T-helper 1 cell (primary cell): Measurements from ENCODE around the gene RBP3.
A peak's percentile ranks its signal among the peaks of the same experiment; 100 is the strongest.

ENCODE experiments used
- DNase-seq, 5 donors: peaks; one replicate each; pipeline ENCODE4 v3.0.0-alpha.2; 2012 to 2020
- total RNA-seq, 4 donors: gene quantifications; one replicate each; lab custom pipeline; 2026; lab: John Stamatoyannopoulos, UW

The RBP3 gene
- 0 reads per million in 4 donors for total RNA-seq

DNA sequence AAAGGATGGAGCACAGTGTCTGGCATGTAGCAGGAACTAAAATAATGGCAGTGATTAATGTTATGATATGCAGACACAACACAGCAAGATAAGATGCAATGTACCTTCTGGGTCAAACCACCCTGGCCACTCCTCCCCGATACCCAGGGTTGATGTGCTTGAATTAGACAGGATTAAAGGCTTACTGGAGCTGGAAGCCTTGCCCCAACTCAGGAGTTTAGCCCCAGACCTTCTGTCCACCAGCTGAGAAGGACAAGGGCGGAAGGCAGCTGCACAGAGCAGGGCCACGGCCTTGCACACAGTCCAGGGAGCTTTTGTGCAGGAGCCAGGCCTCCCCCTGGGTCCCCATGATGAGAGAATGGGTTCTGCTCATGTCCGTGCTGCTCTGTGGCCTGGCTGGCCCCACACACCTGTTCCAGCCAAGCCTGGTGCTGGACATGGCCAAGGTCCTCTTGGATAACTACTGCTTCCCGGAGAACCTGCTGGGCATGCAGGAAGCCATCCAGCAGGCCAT is at the start of gene RBP3:
RBP3 (plus strand) TSS at position 226 of the 514 bp plus-strand sequence; CDS start at position 348, 122 bp downstream.
- no peak for DNase-seq

DNA sequence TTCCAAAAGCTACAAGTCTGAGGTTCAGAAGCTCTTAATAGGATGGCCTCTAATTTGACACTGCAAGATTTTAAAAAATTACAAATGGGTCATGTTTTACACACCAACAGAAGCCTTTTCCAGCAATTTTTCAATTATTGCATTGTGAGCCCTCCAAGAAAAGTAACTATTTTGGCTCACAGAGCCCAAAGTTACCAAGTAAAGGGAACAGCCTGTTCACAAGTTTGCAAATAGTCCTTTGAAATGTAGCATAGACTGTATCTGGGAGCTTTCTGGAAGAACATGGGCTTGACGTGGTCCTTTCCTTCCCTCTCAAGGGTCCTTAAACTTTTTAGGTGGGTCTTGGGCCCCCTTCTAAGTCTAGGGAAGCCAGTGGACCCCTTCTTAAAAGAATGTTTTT is 49.4 kb upstream of the RBP3 start:
- no peak for DNase-seq

DNA sequence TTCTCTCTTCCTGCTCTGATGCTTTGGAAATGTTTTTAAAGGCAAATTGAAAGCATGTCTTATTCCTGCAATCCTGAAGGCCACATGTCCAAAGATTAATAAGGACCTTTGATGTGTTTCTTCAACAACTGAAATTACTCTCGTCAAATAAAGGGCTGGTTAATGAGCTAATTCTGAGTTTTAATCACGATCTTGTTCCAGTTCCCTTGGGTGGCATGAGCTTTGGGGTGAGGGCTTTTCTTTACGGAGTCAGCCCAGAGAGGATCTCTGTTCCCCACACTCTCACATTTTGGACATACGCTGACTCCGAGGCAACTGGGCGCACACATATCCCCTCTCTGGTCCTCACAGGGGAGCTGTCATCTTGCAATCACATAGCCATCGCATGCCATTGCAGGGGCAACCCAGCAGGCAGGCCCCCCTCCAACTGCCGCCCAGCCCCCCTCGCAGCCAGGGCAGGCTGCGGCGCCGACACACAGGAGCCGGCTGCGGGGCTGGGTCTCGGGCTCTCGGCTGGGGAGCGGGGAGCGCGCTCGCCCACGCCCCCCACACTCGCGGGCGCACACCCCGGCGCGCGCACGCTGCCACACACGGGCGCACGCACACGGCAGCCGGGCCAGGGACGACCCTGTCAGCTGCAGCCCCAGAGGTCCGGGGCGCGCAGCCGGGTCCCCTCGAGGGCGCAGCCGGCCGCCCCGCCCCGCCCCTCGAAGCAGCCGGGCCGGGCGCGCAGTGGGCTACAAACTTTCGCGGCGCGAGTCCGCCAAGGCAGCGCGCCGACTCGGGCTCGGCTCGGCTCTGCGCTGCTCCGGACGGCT is 48.3 kb upstream of the RBP3 start, which contains the start of gene GDF10:
GDF10 (plus strand) TSS at position 587 of the 818 bp plus-strand sequence. CDS start 455 bp downstream, outside the sequence.
- no peak for DNase-seq

DNA sequence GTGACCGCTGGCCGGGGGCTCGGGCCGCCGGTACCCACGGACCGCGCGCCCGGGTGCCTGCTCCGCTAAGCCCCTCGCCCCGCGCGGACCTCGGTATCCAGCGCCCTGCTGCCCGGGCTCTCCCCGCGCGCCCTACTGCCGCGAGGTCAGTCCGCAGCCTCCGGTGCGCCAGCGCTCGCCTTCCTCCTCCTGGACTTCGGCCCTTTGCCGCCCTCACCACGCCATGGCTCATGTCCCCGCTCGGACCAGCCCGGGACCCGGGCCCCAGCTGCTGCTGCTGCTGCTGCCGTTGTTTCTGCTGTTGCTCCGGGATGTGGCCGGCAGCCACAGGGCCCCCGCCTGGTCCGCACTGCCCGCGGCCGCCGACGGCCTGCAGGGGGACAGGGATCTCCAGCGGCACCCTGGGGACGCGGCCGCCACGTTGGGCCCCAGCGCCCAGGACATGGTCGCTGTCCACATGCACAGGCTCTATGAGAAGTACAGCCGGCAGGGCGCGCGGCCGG is 47.7 kb upstream of the RBP3 start:
- no peak for DNase-seq

DNA sequence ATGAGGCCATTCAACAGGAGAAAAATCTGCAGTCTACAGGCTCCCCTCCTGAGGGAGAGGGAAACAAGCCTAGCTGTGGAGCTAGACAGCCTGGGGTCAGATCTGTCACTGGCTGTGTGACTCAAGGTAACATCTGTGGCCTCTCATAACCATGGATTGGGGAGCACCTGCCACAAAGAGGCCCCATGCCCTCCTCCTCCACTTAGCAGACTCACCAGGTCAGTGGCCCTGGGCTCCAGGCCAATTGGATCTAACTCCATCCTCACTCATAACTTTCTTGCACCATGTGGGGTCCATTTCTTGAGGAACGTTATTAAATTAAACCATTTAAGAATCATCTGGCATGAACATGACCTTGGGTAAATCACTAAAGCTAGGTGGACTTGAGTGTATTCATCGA is 46.3 kb upstream of the RBP3 start:
- no peak for DNase-seq

DNA sequence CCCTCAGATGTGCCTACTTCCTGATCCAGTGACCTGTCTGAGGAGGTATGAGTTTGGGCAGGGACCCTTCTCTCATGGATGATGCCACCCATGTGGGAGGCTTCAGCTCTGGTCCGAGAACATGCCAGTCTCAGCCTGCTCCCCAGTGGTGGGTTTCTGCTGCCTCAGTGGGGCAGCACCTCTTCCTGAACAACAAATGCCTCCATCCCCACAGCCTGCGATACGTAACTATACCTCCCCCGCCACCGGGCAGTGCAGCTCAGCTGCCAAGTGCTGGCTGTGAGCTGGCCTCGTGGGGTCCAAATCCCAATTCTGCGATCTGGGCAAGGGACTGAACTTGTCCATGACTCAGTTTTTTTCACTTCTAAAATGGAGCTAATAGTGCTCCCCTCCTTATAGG is 45.1 kb upstream of the RBP3 start:
- no peak for DNase-seq

DNA sequence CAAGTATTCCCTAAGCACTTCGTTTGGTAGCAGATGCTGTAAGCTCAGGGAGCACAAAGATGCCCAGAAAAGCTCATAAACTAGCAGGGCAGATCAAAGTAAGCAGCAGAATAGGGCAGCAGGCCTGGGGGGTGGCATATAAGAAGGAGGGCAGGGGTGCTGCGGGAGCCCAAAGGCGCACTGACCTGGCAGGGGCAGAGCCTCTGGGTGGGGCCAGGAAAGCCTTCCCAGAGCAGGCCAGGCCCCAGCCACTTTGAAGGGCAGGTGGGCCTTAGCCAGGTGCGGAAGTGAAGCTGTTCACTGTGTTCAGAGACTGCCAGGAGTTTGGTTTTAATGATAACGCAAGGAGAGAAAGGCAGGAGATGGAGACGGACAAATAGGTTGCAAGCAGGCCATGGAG is 44.3 kb upstream of the RBP3 start:
- DNase-seq: no peak

DNA sequence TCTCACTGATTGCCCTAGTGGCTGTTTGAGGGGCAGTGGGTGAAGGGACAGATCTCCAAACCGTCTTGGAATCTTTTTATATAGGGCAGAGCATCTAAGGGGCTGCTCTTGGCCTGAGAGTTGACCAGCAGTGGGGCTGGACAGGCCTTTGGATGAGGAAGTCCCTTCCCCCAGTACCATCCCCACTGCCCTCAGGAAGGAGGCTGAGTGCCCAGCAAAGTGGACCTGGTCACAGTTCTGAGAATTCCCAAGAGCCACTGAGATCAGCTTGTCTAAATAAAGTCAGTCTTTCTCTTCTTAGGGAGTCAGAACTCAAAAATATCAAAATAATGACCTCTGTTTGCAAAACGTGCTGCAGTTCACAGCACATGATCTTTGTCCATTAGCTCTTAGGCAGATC is 42.6 kb upstream of the RBP3 start:
- DNase-seq: no peak

DNA sequence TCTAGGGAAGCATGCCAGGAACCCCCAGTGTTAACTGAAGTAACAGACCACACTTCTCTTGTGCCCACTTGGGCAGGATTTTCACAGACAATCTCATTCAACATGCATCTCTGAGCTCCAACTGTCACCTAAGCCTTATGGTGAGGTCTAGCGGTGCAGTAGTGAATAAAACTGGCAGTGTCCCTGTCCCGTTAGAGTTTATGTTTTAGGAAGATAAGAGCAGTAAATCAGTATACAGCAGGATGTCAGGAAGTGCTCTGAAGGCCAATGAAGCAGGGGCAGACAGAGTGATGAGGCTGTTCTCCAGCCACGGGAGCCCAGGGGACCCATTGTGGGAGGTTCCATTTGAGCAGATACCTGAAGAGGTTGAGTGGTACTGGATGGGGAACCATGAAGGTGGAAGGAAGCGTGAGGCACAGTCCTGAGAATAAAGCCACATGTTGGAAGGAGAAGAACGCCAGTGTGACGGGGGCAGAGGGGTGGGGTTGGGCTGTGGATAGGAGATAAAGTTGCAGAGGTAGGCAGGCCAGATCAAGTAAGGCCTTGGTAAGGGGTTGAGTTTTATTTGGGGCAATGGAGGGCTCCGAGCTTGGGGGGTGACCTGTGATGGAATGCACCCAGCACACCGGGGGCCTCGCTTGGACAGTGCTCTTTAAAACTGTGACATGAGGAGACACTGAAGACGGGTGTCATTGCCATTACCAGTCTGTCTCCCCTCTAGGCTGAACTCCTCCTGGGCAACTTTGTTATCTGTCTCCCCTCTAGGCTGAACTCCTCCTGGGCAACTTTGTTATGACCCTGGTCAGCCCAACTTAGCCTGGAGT is 41.6 kb upstream of the RBP3 start:
- DNase-seq: no peak

DNA sequence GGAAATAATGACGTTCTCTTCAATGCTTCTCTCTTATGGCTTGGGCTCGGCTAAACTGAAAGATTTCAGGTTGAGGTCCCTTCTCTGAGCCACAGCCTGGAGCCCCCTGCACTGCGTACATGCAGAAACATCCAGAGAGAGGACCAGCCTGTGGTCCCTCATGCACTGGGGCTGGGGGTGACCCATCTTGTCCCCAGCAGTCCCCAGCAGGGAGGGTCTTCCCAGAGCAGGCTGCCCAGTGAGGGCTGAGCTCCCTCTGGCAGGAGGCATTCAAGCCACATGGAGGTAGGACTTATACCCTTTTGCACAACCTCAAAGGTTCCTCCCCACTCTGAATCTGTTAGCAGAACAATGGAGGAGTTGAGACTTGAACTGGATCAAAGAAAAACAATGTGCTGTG is 40.8 kb upstream of the RBP3 start:
- DNase-seq: no peak

DNA sequence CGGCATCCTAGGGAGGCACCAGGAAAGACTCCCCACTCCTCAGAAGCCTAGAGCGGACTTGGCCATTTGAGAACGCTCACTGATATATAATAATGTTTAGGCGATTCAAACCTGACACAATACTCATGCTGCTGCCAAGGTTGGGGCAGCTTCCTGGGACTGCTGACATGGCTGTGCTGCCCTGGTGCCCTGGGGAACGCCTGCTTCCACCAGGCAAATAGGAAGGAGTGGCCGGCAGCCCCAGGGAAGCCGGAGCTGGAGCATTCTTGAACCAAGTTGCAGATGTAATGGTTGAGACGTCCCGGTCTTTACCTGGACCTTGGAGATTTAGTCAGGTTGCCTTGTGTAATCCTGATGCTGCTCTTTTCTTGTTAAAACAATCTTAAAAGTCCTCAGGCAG is 39.4 kb upstream of the RBP3 start:
- no peak for DNase-seq

DNA sequence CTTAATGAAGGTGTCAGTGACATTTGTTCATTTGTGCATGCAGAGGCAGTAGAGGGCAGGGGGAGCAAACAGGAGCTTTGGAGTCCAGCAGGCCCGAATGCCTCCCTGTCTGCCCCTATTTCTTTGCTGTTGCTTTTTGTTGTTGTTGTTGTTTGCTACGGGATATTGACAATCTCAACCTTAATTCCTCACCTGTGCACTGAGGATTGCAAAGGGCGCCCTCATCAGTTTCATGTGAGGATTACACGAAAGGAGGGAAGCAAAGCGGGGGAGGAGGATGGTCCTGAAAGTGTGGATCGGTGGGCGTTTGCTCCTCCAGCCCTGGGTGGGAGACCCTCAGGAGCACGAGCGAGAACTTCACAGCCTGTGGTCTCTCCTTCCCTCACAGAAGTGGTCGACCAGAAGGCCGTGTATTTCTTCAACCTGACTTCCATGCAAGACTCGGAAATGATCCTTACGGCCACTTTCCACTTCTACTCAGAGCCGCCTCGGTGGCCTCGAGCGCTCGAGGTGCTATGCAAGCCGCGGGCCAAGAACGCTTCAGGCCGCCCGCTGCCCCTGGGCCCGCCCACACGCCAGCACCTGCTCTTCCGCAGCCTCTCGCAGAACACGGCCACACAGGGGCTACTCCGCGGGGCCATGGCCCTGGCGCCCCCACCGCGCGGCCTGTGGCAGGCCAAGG is 38.6 kb upstream of the RBP3 start:
- DNase-seq: no peak

DNA sequence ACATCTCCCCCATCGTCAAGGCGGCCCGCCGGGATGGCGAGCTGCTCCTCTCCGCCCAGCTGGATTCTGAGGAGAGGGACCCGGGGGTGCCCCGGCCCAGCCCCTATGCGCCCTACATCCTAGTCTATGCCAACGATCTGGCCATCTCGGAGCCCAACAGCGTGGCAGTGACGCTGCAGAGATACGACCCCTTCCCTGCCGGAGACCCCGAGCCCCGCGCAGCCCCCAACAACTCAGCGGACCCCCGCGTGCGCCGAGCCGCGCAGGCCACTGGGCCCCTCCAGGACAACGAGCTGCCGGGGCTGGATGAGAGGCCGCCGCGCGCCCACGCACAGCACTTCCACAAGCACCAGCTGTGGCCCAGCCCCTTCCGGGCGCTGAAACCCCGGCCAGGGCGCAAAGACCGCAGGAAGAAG is 38.1 kb upstream of the RBP3 start:
- DNase-seq: no peak

DNA sequence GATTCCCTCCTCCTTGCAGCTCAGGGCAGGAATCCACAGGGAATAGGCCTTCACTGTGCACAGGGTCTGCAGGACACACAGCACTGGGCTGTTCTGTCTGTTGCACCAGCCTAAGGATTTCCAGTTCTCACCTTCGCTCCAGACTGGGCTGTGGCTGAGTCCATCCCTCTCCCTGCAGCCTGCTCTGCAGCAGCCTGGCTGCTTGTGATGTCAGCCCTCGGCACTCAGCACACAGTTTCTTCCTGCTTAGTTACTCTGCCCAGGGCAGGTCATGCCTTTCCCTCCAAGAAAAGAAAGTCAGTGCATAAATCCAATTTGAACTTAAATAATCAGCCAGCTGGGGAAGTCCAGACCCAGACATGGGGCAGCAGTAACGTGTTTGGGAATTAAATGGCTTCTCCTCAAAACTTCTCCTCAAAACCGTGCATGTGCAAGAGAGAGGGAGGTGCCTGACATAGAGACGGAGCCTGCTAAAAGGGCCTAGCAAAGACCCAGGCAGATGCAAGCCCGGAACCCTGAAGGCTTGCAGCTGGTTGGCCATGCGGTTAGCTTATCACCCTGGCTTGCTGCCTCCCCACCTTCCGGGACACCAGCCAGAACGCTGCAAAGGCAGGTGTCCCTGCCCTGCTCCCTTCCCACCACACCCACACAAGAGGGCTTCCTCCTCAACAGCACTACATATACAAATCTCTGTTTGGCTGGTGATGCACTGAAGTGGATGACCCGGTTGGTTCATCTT is 36.8 kb upstream of the RBP3 start:
- peak in 4 of 5 donors; percentile 26 to 49 (median 35) for DNase-seq

DNA sequence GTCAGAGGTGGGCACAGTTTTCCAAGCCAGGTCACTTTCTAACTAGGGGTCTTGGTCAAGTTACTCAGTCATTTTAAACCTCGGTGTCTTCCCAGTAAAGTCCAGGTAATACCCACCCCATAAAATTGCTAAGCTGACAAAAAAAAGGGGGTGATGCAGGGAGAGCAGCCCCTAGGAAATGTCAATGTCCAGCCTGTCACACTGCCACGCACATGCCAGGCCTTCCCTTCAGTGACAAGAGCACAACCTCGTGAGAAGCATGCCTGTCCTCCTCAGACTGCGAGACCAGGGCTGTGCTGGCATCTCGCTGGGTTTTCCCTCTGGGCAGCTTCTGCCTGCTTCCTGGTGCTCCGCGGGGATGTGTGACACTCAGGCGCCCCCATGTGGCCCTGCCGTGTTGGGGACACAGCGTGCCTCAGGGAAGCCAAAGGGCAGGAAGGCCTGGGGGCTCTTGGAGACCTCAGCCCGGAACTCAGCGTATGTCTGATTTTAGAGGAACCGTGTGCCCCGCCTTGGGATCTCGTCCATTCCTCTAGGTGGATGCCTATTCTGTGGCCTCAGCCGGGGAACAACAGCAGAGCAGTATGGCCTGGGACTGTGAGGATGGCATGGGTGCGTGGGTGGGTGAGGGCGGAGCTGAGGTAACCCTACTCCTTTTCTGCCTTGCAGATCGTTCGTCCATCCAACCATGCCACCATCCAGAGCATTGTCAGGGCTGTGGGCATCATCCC is 36.1 kb upstream of the RBP3 start:
- DNase-seq: peak; percentile 60 to 80 (median 74)

DNA sequence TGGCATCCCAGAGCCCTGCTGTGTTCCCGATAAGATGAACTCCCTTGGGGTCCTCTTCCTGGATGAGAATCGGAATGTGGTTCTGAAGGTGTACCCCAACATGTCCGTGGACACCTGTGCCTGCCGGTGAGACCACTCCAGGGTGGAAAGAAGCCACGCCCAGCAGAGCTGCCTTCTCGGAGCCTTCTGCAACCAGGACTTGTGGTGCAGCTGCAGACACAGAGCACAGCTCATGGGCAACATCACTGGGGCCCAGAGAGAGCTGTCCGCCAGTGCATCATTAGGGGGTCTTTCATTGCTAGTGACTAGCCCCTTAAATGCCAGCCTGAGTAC is 35.5 kb upstream of the RBP3 start:
- no peak for DNase-seq

DNA sequence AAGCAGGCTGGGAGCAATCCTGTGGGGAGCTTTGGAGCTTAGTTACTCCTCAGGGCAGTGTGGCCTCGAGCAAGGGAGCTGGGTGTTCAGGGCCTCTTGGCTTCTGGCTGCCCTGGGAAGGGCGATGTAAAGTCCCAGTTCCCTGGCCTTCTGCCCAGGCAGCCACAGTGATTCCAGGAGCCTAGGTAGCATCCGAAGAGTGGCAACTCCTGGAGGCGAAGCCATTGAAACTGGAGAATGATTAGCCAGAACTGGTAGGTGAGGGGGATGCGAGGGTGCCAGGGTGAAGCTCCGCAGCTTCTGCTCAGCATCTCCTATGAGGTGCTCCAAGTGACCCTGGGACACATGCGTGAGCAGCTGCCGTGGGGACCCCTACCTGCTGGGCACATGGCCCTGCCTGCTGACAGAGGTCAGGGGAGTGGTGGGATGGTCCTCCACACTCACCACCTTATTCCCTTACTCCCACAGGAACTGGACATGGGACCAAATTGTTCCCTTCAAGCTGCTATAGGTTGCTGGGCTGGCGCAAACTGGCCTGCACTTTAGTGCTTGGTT is 33.7 kb upstream of the RBP3 start:
- no peak for DNase-seq

DNA sequence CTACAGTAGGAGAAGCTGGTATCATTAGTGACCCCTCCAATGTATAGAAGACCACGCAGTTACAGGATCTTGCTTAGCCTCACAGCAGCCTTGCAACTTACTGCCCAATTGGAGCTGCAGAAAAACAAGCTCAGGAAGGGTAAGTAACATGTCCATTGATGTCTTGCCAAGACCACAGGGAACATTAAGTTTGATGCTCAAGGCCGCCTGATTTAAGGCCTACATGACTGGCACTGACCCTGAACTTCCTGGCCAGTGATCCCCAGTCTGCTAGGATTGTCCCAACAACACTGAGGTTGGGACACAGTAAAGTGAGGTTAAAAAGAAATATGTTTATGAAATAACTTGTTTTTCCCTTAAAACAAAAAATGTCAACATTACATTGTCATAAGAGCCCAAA is 32.7 kb upstream of the RBP3 start:
- DNase-seq: no peak

DNA sequence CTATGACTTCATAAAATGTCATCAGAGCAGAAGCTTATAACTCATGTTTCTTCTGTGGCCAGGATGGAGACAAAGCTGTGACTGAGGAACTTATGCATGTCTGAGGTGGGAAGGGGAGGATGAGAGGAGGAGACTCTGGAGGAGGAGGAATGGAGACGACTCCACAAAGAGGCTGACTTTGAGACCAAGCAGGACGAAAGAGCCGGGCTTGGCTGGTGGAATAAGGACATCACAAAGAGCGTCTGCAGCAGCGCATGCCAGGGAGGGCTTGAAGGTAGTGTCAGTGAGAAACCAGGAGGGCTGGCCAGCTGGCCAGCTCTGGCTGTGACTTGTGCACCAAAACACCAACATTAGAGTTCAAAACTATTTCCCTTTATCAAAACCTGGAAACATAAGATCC is 32.0 kb upstream of the RBP3 start:
- no peak for DNase-seq

DNA sequence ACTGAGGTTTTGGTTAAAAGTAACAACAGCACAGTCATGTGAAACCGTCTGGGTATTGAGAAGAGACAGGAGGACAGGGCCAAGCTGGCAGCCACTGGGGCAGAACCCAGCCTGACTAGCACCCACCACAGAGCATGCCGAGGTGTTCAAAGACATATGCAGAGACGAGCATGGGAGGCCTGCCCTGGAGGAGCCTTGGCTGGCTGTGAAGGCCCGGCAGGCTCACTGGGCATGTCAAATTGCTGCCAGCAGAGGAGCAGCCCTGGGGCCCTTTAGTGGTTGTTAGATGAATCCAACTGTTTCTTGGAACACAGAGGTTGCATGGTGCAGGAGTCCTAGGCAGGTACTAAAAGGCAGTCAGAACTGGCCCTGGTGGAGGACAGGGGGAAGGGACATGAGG is 30.9 kb upstream of the RBP3 start:
- no peak for DNase-seq

DNA sequence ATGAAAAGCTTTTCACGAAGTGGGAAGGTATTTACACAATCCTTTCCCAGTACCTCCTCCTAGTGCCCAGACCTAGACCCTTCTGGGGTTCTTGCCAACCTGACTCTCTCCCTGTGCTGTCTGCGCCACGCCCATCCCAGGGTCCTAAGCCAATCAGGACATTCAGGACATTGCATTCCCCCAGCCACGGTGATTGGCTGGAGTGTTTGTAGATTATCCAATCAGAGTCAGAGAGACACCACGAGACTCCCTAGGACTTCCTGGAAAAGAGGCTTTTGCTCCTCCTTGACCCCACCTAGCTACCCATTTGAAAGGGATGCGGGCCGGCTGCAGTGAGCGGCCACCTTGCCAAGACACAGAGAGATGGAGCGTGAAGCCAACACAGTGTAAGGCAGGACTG is 29.5 kb upstream of the RBP3 start:
- no peak for DNase-seq
